Activated CD8-positive, alpha-beta memory T cell treated with anti-CD3 and anti-CD28 coated beads, Interleukin-2, amount 10 ng/mL, durations not matched to agents 7 days and 5 days (primary cell): Measurements from ENCODE around the gene SEMA5A. TPM values are rescaled to one million over a fixed set of nuclear protein-coding genes. Genes with fewer than 3 reads are reported as not detected.
"Not testable (repeated sequence)": the region's sequence is repeated elsewhere in the genome, so short reads cannot be mapped to it uniquely, and the experiment has no call there.

Experiments used
- ATAC-seq: fragments of 150-1000 bp; cut with Tn5 transposase; one replicate; pipeline ENCODE4 v1.10.0; 2021; ENCODE audit warnings: moderate library complexity
- CTCF ChIA-PET: fragments of 350-600 bp; sonication (Branson Sonifier 250); formaldehyde crosslinking; loops from one replicate; lab custom pipeline; 2021; ENCODE audit warnings: antibody characterized with exemption; lab: Charles Lee
- DNase-seq: peaks from one replicate; pipeline ENCODE4 v3.0.0-alpha.2; 2020
- H3K27ac Mint-ChIP-seq: one replicate; pipeline ENCODE4 v1.8.0; 2021; ENCODE audit warnings: mild to moderate bottlenecking, mixed read lengths
- H3K27me3 Mint-ChIP-seq: one replicate; pipeline ENCODE4 v1.8.0; 2021; ENCODE audit warnings: mixed read lengths
- H3K36me3 Mint-ChIP-seq: one replicate; pipeline ENCODE4 v1.8.0; 2021; ENCODE audit warnings: mild to moderate bottlenecking, mixed read lengths
- H3K4me1 Mint-ChIP-seq: one replicate; pipeline ENCODE4 v1.8.0; 2021; ENCODE audit warnings: mixed read lengths
- H3K4me3 Mint-ChIP-seq: one replicate; pipeline ENCODE4 v1.8.0; 2021; ENCODE audit warnings: mild to moderate bottlenecking, moderate library complexity, mixed read lengths
- H3K9me3 Mint-ChIP-seq: one replicate; pipeline ENCODE4 v1.8.0; 2022; ENCODE audit warnings: low read depth, mixed read lengths
- total RNA-seq, 2 experiments: library from RNA; stranded (reverse); gene quantifications; one replicate each; pipeline ENCODE4 v1.2.3, GENCODE V29; 2021

SEMA5A gene
- total RNA-seq, 2 experiments from 2014 or later, result 0.02 TPM; not detected in 1

- no peak for ATAC-seq
- H3K9me3 Mint-ChIP-seq, result peaks cover 12% of the 10 kb centered on the region
- no peak overlapping the region for H3K27ac Mint-ChIP-seq
- no peaks in the 10 kb centered on the region for H3K27me3 Mint-ChIP-seq
- no peaks in the 10 kb centered on the region for H3K36me3 Mint-ChIP-seq
- CTCF ChIA-PET, result no interaction called here
- no peak for DNase-seq
- no peak overlapping the region for H3K4me3 Mint-ChIP-seq
- H3K4me1 Mint-ChIP-seq, result no peaks in the 10 kb centered on the region
Observed at GRCh38 chr5:9374025-9374424, 171.8 kb downstream of the SEMA5A start.

- Mint-ChIP-seq H3K27ac (no peak overlapping the region), H3K4me3 (no peak overlapping the region), H3K4me1 (no peaks in the 10 kb centered on the region), H3K27me3 (no peaks in the 10 kb centered on the region), H3K36me3 (no peaks in the 10 kb centered on the region), H3K9me3 (peaks cover 12% of the 10 kb centered on the region)
- CTCF ChIA-PET, result no interaction called here
- DNase-seq (no peak), ATAC-seq (no peak)
Observed at GRCh38 chr5:9373571-9373970, 172.3 kb downstream of the SEMA5A start.

GRCh38 chr5:9370256-9370655 is 175.6 kb downstream of the SEMA5A start:
- Mint-ChIP-seq H3K27me3 (no peaks in the 10 kb centered on the region), H3K27ac (no peak overlapping the region), H3K4me1 (no peaks in the 10 kb centered on the region), H3K9me3 (peaks cover 6% of the 10 kb centered on the region), H3K4me3 (no peak overlapping the region), H3K36me3 (no peaks in the 10 kb centered on the region)
- CTCF ChIA-PET, result no interaction called here
- no peak for ATAC-seq
- DNase-seq, result no peak

GRCh38 chr5:9365512-9365911 is 180.4 kb downstream of the SEMA5A start:
- CTCF ChIA-PET, result no interaction called here
- Mint-ChIP-seq H3K9me3 (no peaks in the 10 kb centered on the region), H3K36me3 (no peaks in the 10 kb centered on the region), H3K27ac (no peak overlapping the region), H3K27me3 (no peaks in the 10 kb centered on the region), H3K4me1 (no peaks in the 10 kb centered on the region), H3K4me3 (no peak overlapping the region)
- DNase-seq (no peak), ATAC-seq (no peak)

- Mint-ChIP-seq H3K27me3 (no peaks in the 10 kb centered on the region), H3K9me3 (no peaks in the 10 kb centered on the region), H3K27ac (no peak overlapping the region), H3K36me3 (no peaks in the 10 kb centered on the region), H3K4me3 (no peak overlapping the region), H3K4me1 (no peaks in the 10 kb centered on the region)
- DNase-seq, result no peak
- no peak for ATAC-seq
- CTCF ChIA-PET, result no interaction called here
Observed at GRCh38 chr5:9363449-9363848, 182.4 kb downstream of the SEMA5A start.

GRCh38 chr5:9363026-9363425 is 182.8 kb downstream of the SEMA5A start:
- Mint-ChIP-seq H3K9me3 (no peaks in the 10 kb centered on the region), H3K36me3 (no peaks in the 10 kb centered on the region), H3K27ac (no peak overlapping the region), H3K27me3 (no peaks in the 10 kb centered on the region), H3K4me1 (no peaks in the 10 kb centered on the region), H3K4me3 (no peak overlapping the region)
- no peak for DNase-seq
- ATAC-seq, result no peak
- CTCF ChIA-PET, result no interaction called here

- Mint-ChIP-seq H3K9me3 (no peaks in the 10 kb centered on the region), H3K36me3 (no peaks in the 10 kb centered on the region), H3K4me1 (no peaks in the 10 kb centered on the region), H3K27ac (no peak overlapping the region), H3K4me3 (no peak overlapping the region), H3K27me3 (no peaks in the 10 kb centered on the region)
- CTCF ChIA-PET, result no interaction called here
- ATAC-seq (no peak), DNase-seq (no peak)
Observed at GRCh38 chr5:9362600-9362999, 183.3 kb downstream of the SEMA5A start.

- Mint-ChIP-seq H3K9me3 (no peaks in the 10 kb centered on the region), H3K4me1 (no peaks in the 10 kb centered on the region), H3K4me3 (no peak overlapping the region), H3K27ac (no peak overlapping the region), H3K36me3 (no peaks in the 10 kb centered on the region), H3K27me3 (no peaks in the 10 kb centered on the region)
- no peak for ATAC-seq
- CTCF ChIA-PET, result no interaction called here
- DNase-seq, result no peak
Observed at GRCh38 chr5:9361835-9362234, 184.0 kb downstream of the SEMA5A start.

- Mint-ChIP-seq H3K27ac (no peak overlapping the region), H3K9me3 (no peaks in the 10 kb centered on the region), H3K4me1 (no peaks in the 10 kb centered on the region), H3K27me3 (no peaks in the 10 kb centered on the region), H3K36me3 (no peaks in the 10 kb centered on the region), H3K4me3 (no peak overlapping the region)
- no peak for DNase-seq
- CTCF ChIA-PET, result no interaction called here
- ATAC-seq, result no peak
Observed at GRCh38 chr5:9358961-9359685, 186.8 kb downstream of the SEMA5A start.

GRCh38 chr5:9356351-9356825 is 189.5 kb downstream of the SEMA5A start:
- CTCF ChIA-PET, result no interaction called here
- Mint-ChIP-seq H3K9me3 (no peaks in the 10 kb centered on the region), H3K27me3 (no peaks in the 10 kb centered on the region), H3K27ac (no peak overlapping the region), H3K36me3 (no peaks in the 10 kb centered on the region), H3K4me3 (no peak overlapping the region), H3K4me1 (no peaks in the 10 kb centered on the region)
- DNase-seq, result no peak
- ATAC-seq, result no peak

GRCh38 chr5:9354336-9355081 is 191.4 kb downstream of the SEMA5A start:
- DNase-seq (no peak), ATAC-seq (no peak)
- Mint-ChIP-seq H3K27ac (no peak overlapping the region), H3K36me3 (no peaks in the 10 kb centered on the region), H3K9me3 (no peaks in the 10 kb centered on the region), H3K27me3 (no peaks in the 10 kb centered on the region), H3K4me1 (no peaks in the 10 kb centered on the region), H3K4me3 (no peak overlapping the region)
- CTCF ChIA-PET, result no interaction called here

- H3K9me3 Mint-ChIP-seq, H3K4me1 Mint-ChIP-seq, H3K36me3 Mint-ChIP-seq, H3K27ac Mint-ChIP-seq, H3K4me3 Mint-ChIP-seq, ATAC-seq, H3K27me3 Mint-ChIP-seq, CTCF ChIA-PET, DNase-seq: not testable (repeated sequence)
Observed at GRCh38 chr5:9353048-9353447, 192.8 kb downstream of the SEMA5A start.

GRCh38 chr5:9351546-9351945 is 194.3 kb downstream of the SEMA5A start:
- Mint-ChIP-seq H3K4me1 (no peaks in the 10 kb centered on the region), H3K27me3 (no peaks in the 10 kb centered on the region), H3K27ac (no peak overlapping the region), H3K36me3 (no peaks in the 10 kb centered on the region), H3K4me3 (no peak overlapping the region), H3K9me3 (no peaks in the 10 kb centered on the region)
- ATAC-seq, result no peak
- no peak for DNase-seq
- CTCF ChIA-PET, result no interaction called here

GRCh38 chr5:9350301-9350797 is 195.5 kb downstream of the SEMA5A start:
- ATAC-seq (no peak), DNase-seq (no peak)
- no peaks in the 10 kb centered on the region for H3K36me3 Mint-ChIP-seq
- H3K9me3 Mint-ChIP-seq, result no peaks in the 10 kb centered on the region
- H3K27me3 Mint-ChIP-seq, result no peaks in the 10 kb centered on the region
- H3K4me1 Mint-ChIP-seq, result no peaks in the 10 kb centered on the region
- no peak overlapping the region for H3K4me3 Mint-ChIP-seq
- CTCF ChIA-PET, result no interaction called here
- no peak overlapping the region for H3K27ac Mint-ChIP-seq
